PFSK-1 (cell line): ENCODE results near the gene SS18L1.

Source experiments
- REST ChIP-seq, 2 experiments: IDR thresholded peaks; 2 replicates each; pipeline versions ENCODE4 v1.6.1 to v1.8.0; 2011 to 2012; ENCODE audit warnings: low read depth in 2 of 2, low read length in 2 of 2, control low read depth in 1 of 2, inconsistent platforms in 1 of 2, mild to moderate bottlenecking in 1 of 2, moderate library complexity in 1 of 2; ENCODE audit not compliant: insufficient read depth in 1 of 2
- TAF1 ChIP-seq: IDR thresholded peaks from 2 replicates; pipeline ENCODE4 v1.6.1; 2012; ENCODE audit warnings: low read length, control low read depth, borderline replicate concordance; ENCODE audit not compliant: insufficient read depth

- TF ChIP-seq REST (IDR thresholded peaks at IDR 0.05; ENCODE audit: insufficient read depth in 1 of 2, low read depth in 2 of 2, low read length in 2 of 2): no peak
- TF ChIP-seq TAF1: no peak
Observed at GRCh38 chr20:62179162-62179504, 35.6 kb downstream of the SS18L1 start.
